HepG2 (cell line): ENCODE measurements around the gene TFAM. TPM values are rescaled to one million over a fixed set of nuclear protein-coding genes. Genes with fewer than 3 reads are reported as not detected.
A peak's percentile ranks its signal among the peaks of the same experiment; 100 is the strongest.

Experiments
- AGO2 ChIP-seq: fragments of 200-400 bp; formaldehyde crosslinking; optimal IDR thresholded peaks from 2 replicates; pipeline ENCODE3; 2017; ENCODE audit warnings: mild to moderate bottlenecking, low read depth, low read length, moderate library complexity
- ATF4 ChIP-seq, 2 experiments: fragments of 450-650 bp in 1 of 2; sonication (generic) in 1 of 2; formaldehyde crosslinking; IDR thresholded peaks; 2 replicates each; pipeline versions ENCODE4 v1.5.0 to v1.8.0; 2020 to 2022; ENCODE audit warnings: mild to moderate bottlenecking in 1 of 2, missing genetic modification reagents in 1 of 2
- BCL6 ChIP-seq: IDR thresholded peaks from 2 replicates; pipeline ENCODE4 v1.6.1; 2016; ENCODE audit warnings: missing genetic modification reagents, missing compliant biosample characterization
- CEBPB ChIP-seq: IDR thresholded peaks from 2 replicates; pipeline ENCODE4 v1.6.1; 2011; ENCODE audit warnings: low read depth, low read length, improper control_type of control experiment, borderline replicate concordance
- CREB1 ChIP-seq, 2 experiments: fragments of 450-650 bp in 1 of 2; IDR thresholded peaks; 2 replicates each; pipeline ENCODE4 v1.6.1; 2016 to 2017; ENCODE audit warnings: control low read depth in 1 of 2, mild to moderate bottlenecking in 1 of 2, missing compliant biosample characterization in 1 of 2, missing genetic modification characterization in 1 of 2
- EP300 ChIP-seq, 3 experiments: sonication (generic) in 1 of 3; formaldehyde crosslinking in 1 of 3; IDR thresholded peaks; 2 replicates each; pipeline versions ENCODE4 v1.5.1 to v1.6.1; 2011 to 2020; ENCODE audit warnings: low read depth in 2 of 3, low read length in 2 of 3, borderline replicate concordance in 1 of 3, improper control_type of control experiment in 1 of 3, mild to moderate bottlenecking in 1 of 3, missing genetic modification reagents in 1 of 3, moderate library complexity in 1 of 3
- FOXA1 ChIP-seq, 2 experiments: fragments of 450-650 bp in 1 of 2; sonication (generic) in 1 of 2; formaldehyde crosslinking in 1 of 2; IDR thresholded peaks; 2 replicates each; pipeline versions ENCODE4 v1.4.0 to v1.6.1; 2016 to 2020; ENCODE audit warnings: missing genetic modification reagents in 1 of 2
- FOXA3 ChIP-seq: IDR thresholded peaks from 2 replicates; pipeline ENCODE4 v1.6.1; 2016; ENCODE audit warnings: missing genetic modification reagents, missing compliant biosample characterization
- GATAD2A ChIP-seq: IDR thresholded peaks from 2 replicates; pipeline ENCODE4 v1.6.1; 2016
- HCFC1 ChIP-seq: fragments of 150-350 bp; IDR thresholded peaks from 2 replicates; pipeline ENCODE4 v1.6.1; 2014; ENCODE audit warnings: low read depth, low read length
- MAFK ChIP-seq, 2 experiments: IDR thresholded peaks in 1 of 2; conservative IDR thresholded peaks in 1 of 2; 2 replicates each; pipeline ENCODE4 v1.6.1; 2011; ENCODE audit warnings: improper control_type of control experiment in 2 of 2, low read length in 2 of 2
- MIER3 ChIP-seq: IDR thresholded peaks from 2 replicates; pipeline ENCODE4 v1.6.1; 2016; ENCODE audit warnings: missing compliant biosample characterization, borderline replicate concordance
- NFE2 ChIP-seq: sonication (generic); formaldehyde crosslinking; IDR thresholded peaks from 2 replicates; pipeline ENCODE4 v1.4.0; 2020; ENCODE audit warnings: missing genetic modification reagents
- NFE2L2 ChIP-seq: fragments of 150-350 bp; IDR thresholded peaks from 2 replicates; pipeline ENCODE4 v1.6.1; 2014; ENCODE audit warnings: low read length
- NR0B2 ChIP-seq: sonication (generic); formaldehyde crosslinking; IDR thresholded peaks from 2 replicates; pipeline ENCODE4 v1.4.0; 2020; ENCODE audit warnings: mild to moderate bottlenecking, missing genetic modification reagents
- PRDM10 ChIP-seq: sonication (generic); formaldehyde crosslinking; IDR thresholded peaks from 2 replicates; pipeline ENCODE4 v1.4.0; 2020; ENCODE audit warnings: low read depth, missing genetic modification reagents
- TOPORS ChIP-seq: sonication (generic); formaldehyde crosslinking; IDR thresholded peaks from 2 replicates; pipeline ENCODE4 v1.8.0; 2023; ENCODE audit warnings: mild to moderate bottlenecking, missing genetic modification reagents
- XBP1 ChIP-seq: sonication (generic); formaldehyde crosslinking; IDR thresholded peaks from 2 replicates; pipeline ENCODE4 v1.5.0; 2020; ENCODE audit warnings: missing genetic modification reagents
- ZBTB25 ChIP-seq: IDR thresholded peaks from 2 replicates; pipeline ENCODE4 v1.6.1; 2018; ENCODE audit warnings: missing genetic modification reagents
- ZNF235 ChIP-seq: sonication (generic); formaldehyde crosslinking; IDR thresholded peaks from 2 replicates; pipeline ENCODE4 v1.8.1; 2023; ENCODE audit warnings: mild to moderate bottlenecking, missing genetic modification reagents, borderline replicate concordance
- ZNF775 ChIP-seq: sonication (generic); formaldehyde crosslinking; IDR thresholded peaks from 2 replicates; pipeline ENCODE4 v1.4.0; 2020; ENCODE audit warnings: missing genetic modification reagents, mild to moderate bottlenecking, moderate library complexity, borderline replicate concordance
- polyA plus RNA-seq, 8 experiments: library from polyadenylated mRNA; depleted of rRNA in 3 of 8; stranded (reverse) in 7 of 8; unstranded in 1 of 8; fragments of >200 nt; fragmentation: Illumina TruSeq in 4 of 8; extraction: Trizol in 4 of 8; gene quantifications; 2 replicates each; pipeline versions ENCODE4 v1.2.1 to v1.2.3, GENCODE V29; 2011 to 2016; ENCODE audit warnings: low read depth in 4 of 8, missing spikeins in 1 of 8, mixed read lengths in 1 of 8; ENCODE audit not compliant: insufficient read depth in 1 of 8
- total RNA-seq, 5 experiments: library from RNA; depleted of rRNA; stranded (reverse); fragments of >200 nt; fragmentation: Illumina TruSeq; extraction: Trizol; gene quantifications; 2 replicates each; pipeline ENCODE4 v1.2.3, GENCODE V29; 2016; ENCODE audit warnings: low read depth in 1 of 5

Gene TFAM
- total and polyA plus RNA-seq, 2 of the 13 experiments (the other 11 are each of a cell fraction or from before 2014, with no cell fraction given) = 18.4 to 125 TPM

- TF ChIP-seq CEBPB (peak; percentile 89), ZNF235 (CRISPR knock-in tag) (no peak), EP300 (IDR thresholded peaks at IDR 0.05; ENCODE audit: low read depth in 2 of 2, low read length in 2 of 2) (peak in 1 of 2 experiments; percentile 42; a peak in 1 of 4 replicates), EP300 (CRISPR knock-in tag; IDR thresholded peaks at IDR 0.05; ENCODE audit: borderline replicate concordance) (no peak), XBP1 (CRISPR knock-in tag) (no peak), MAFK (conservative IDR thresholded peaks at IDR 0.05 in 1 of 2, IDR thresholded peaks at IDR 0.05 in 1 of 2; ENCODE audit: low read length in 2 of 2) (peak; percentile 73 to 74), CREB1 (IDR thresholded peaks at IDR 0.05) (no peak), CREB1 (CRISPR knock-in tag; IDR thresholded peaks at IDR 0.05) (0 out of 2 replicates have a peak, but pooled peaks have one; percentile 35), ZBTB25 (CRISPR knock-in tag) (0 out of 2 replicates have a peak, but pooled peaks have one; percentile 23), AGO2 (no peak), NR0B2 (no peak), GATAD2A (CRISPR knock-in tag) (peak; percentile 68; the same call in 1 of the 2 replicates), PRDM10 (peak; percentile 43; the same call in 1 of the 2 replicates), MIER3 (CRISPR knock-in tag) (0 out of 2 replicates have a peak, but pooled peaks have one; percentile 30), ZNF775 (CRISPR knock-in tag) (no peak), NFE2 (CRISPR knock-in tag) (peak; percentile 31; the same call in 1 of the 2 replicates), BCL6 (CRISPR knock-in tag) (peak; percentile 49; the same call in 1 of the 2 replicates), TOPORS (CRISPR knock-in tag) (no peak), NFE2L2 (peak; percentile 49; the same call in 1 of the 2 replicates), HCFC1 (no peak), FOXA1 (IDR thresholded peaks at IDR 0.05) (no peak), FOXA1 (CRISPR knock-in tag; IDR thresholded peaks at IDR 0.05) (peak; percentile 45), FOXA3 (peak; percentile 59; the same call in 1 of the 2 replicates), ATF4 (CRISPR knock-in tag; IDR thresholded peaks at IDR 0.05) (peak in 1 of 2 experiments; percentile 22; a peak in 1 of 4 replicates)
These were observed 34.4 kb upstream of the TFAM start (continued) for GRCh38 chr10:58350619-58351323.
